Trophoblast cell (in vitro differentiated cells and primary cell): ENCODE measurements around the gene SPATC1L.

ENCODE experiments used
- DNase-seq, 2 donors: peaks; one replicate each; pipeline ENCODE4 v3.0.0-alpha.2; 2016
- H2AFZ ChIP-seq: 2 replicates; pipeline ENCODE4 v1.6.1; 2013; ENCODE audit warnings: low read length, moderate library complexity, mild to moderate bottlenecking; ENCODE audit not compliant: insufficient read depth, poor library complexity
- H2AK5ac ChIP-seq: 2 replicates; pipeline ENCODE4 v1.6.1; 2013; ENCODE audit warnings: mild to moderate bottlenecking, low read length
- H2BK120ac ChIP-seq: 2 replicates; pipeline ENCODE4 v1.6.1; 2013; ENCODE audit warnings: low read length, mild to moderate bottlenecking, moderate library complexity; ENCODE audit not compliant: insufficient read depth, poor library complexity
- H2BK12ac ChIP-seq: 2 replicates; pipeline ENCODE4 v1.6.1; 2013; ENCODE audit warnings: mild to moderate bottlenecking, low read length, moderate library complexity
- H2BK5ac ChIP-seq: 2 replicates; pipeline ENCODE4 v1.6.1; 2013; ENCODE audit warnings: low read length, low read depth, moderate library complexity, mild to moderate bottlenecking; ENCODE audit not compliant: poor library complexity
- H3K14ac ChIP-seq: 2 replicates; pipeline ENCODE4 v1.6.1; 2013; ENCODE audit warnings: mild to moderate bottlenecking, low read length
- H3K18ac ChIP-seq: 2 replicates; pipeline ENCODE4 v1.6.1; 2013; ENCODE audit warnings: mild to moderate bottlenecking, low read length
- H3K23ac ChIP-seq: 2 replicates; pipeline ENCODE4 v1.6.1; 2013; ENCODE audit warnings: low read length
- H3K27ac ChIP-seq: 2 replicates; pipeline ENCODE4 v1.5.1; 2013; ENCODE audit warnings: low read depth, mild to moderate bottlenecking, inconsistent platforms, low read length, moderate library complexity
- H3K27me3 ChIP-seq: 2 replicates; pipeline ENCODE4 v1.6.1; 2013; ENCODE audit warnings: inconsistent platforms, mild to moderate bottlenecking, low read length, moderate library complexity; ENCODE audit not compliant: insufficient read depth
- H3K36me3 ChIP-seq, 2 experiments: 1 replicate in 1 of 2; 2 replicates in 1 of 2; pipeline ENCODE4 v1.6.1; 2013; ENCODE audit warnings: low read length in 2 of 2, mild to moderate bottlenecking in 2 of 2, moderate library complexity in 1 of 2; ENCODE audit not compliant: insufficient read depth in 2 of 2, control insufficient read depth in 1 of 2
- H3K4ac ChIP-seq: 2 replicates; pipeline ENCODE4 v1.6.1; 2013; ENCODE audit warnings: low read depth, mild to moderate bottlenecking, low read length, moderate library complexity
- H3K4me1 ChIP-seq, 2 experiments: 1 replicate in 1 of 2; 2 replicates in 1 of 2; pipeline ENCODE4 v1.6.1; 2013; ENCODE audit warnings: low read length in 2 of 2, mild to moderate bottlenecking in 2 of 2, moderate library complexity in 1 of 2; ENCODE audit not compliant: insufficient read depth in 2 of 2, control insufficient read depth in 1 of 2
- H3K4me2 ChIP-seq: 2 replicates; pipeline ENCODE4 v1.6.1; 2013; ENCODE audit warnings: inconsistent platforms, mild to moderate bottlenecking, low read length, moderate library complexity
- H3K4me3 ChIP-seq: 2 replicates; pipeline ENCODE4 v1.5.1; 2013; ENCODE audit warnings: mild to moderate bottlenecking, low read depth, low read length, inconsistent platforms
- H3K79me1 ChIP-seq: one replicate; pipeline ENCODE4 v1.6.1; 2013; ENCODE audit warnings: low read length
- H3K79me2 ChIP-seq: 2 replicates; pipeline ENCODE4 v1.6.1; 2013; ENCODE audit warnings: low read length, mild to moderate bottlenecking; ENCODE audit not compliant: control insufficient read depth, insufficient read depth, poor library complexity
- H3K9ac ChIP-seq: 2 replicates; pipeline ENCODE4 v1.6.1; 2013; ENCODE audit warnings: mild to moderate bottlenecking, low read length
- H3K9me3 ChIP-seq: 2 replicates; pipeline ENCODE4 v1.6.1; 2013; ENCODE audit warnings: low read depth, mild to moderate bottlenecking, control low read depth, inconsistent platforms, low read length; ENCODE audit not compliant: insufficient read depth
- H4K12ac ChIP-seq: 2 replicates; pipeline ENCODE4 v1.6.1; 2013; ENCODE audit warnings: low read depth, mild to moderate bottlenecking, low read length, moderate library complexity
- H4K8ac ChIP-seq: 2 replicates; pipeline ENCODE4 v1.6.1; 2013; ENCODE audit warnings: low read depth, mild to moderate bottlenecking, low read length, moderate library complexity
- H4K91ac ChIP-seq: one replicate; pipeline ENCODE4 v1.6.1; 2013; ENCODE audit warnings: low read depth, mild to moderate bottlenecking, low read length, moderate library complexity
- WGBS: extraction: QIAGEN DNeasy Blood & Tissue Kit; methylation state at CpG from one replicate; pipeline ENCODE4 v1.1.7; 2013; ENCODE audit warnings: missing lambda C conversion rate; ENCODE audit not compliant: insufficient read length, insufficient coverage; ENCODE audit errors: extremely low coverage; 5-methylcytosine and 5-hydroxymethylcytosine counted together

SPATC1L gene

GRCh38 chr21:46160907-46161632 is 23.2 kb downstream of the SPATC1L start:
- Histone ChIP-seq H2BK120ac (no peak overlapping the region), H3K79me1 (no peaks in the 10 kb centered on the region), H3K14ac (no peak overlapping the region), H4K8ac (no peak overlapping the region), H3K4me3 (no peak overlapping the region), H2AFZ (no peak overlapping the region), H3K79me2 (no peaks in the 10 kb centered on the region), H3K27ac (no peak overlapping the region), H3K36me3 (peaks cover 10% of the 10 kb centered on the region in 2 experiments), H3K4me1 (peaks cover 0 to under 1% of the 10 kb centered on the region in 2 experiments), H2BK12ac (no peak overlapping the region), H3K18ac (no peak overlapping the region), H2BK5ac (no peak overlapping the region), H3K4me2 (no peak overlapping the region), H4K12ac (no peak overlapping the region), H4K91ac (no peak overlapping the region), H3K9ac (no peak overlapping the region), H3K23ac (no peak overlapping the region), H3K4ac (no peak overlapping the region), H3K9me3 (peaks cover 6% of the 10 kb centered on the region), H3K27me3 (no peaks in the 10 kb centered on the region), H2AK5ac (no peak overlapping the region)
- peak in 1 of 2 donors; percentile 8 for DNase-seq
- no CpG with 5 or more reads among the region's 72 CpGs for WGBS

GRCh38 chr21:46160657-46160906 is 23.7 kb downstream of the SPATC1L start:
- no peak overlapping the region for H3K23ac ChIP-seq
- H2AFZ ChIP-seq = no peak overlapping the region
- no peak overlapping the region for H2BK5ac ChIP-seq
- no peak overlapping the region for H3K9ac ChIP-seq
- no peaks in the 10 kb centered on the region for H3K79me2 ChIP-seq
- no peaks in the 10 kb centered on the region for H3K27me3 ChIP-seq
- H3K79me1 ChIP-seq = no peaks in the 10 kb centered on the region
- H2AK5ac ChIP-seq = no peak overlapping the region
- DNase-seq = no peak
- no peak overlapping the region for H2BK120ac ChIP-seq
- H3K4me1 ChIP-seq = peaks cover 0 to 5% of the 10 kb centered on the region in 2 experiments
- no peak overlapping the region for H3K4me2 ChIP-seq
- no peak overlapping the region for H3K27ac ChIP-seq
- H4K12ac ChIP-seq = no peak overlapping the region
- no peak overlapping the region for H3K18ac ChIP-seq
- H4K8ac ChIP-seq = no peak overlapping the region
- no peak overlapping the region for H2BK12ac ChIP-seq
- H3K14ac ChIP-seq = no peak overlapping the region
- no peak overlapping the region for H3K4ac ChIP-seq
- WGBS = no CpG with 5 or more reads among the region's 22 CpGs
- no peak overlapping the region for H3K4me3 ChIP-seq
- H3K36me3 ChIP-seq = peaks cover 10 to 12% of the 10 kb centered on the region in 2 experiments
- peaks cover 6% of the 10 kb centered on the region for H3K9me3 ChIP-seq
- no peak overlapping the region for H4K91ac ChIP-seq

- no peak overlapping the region for H2BK12ac ChIP-seq
- H3K9ac ChIP-seq = no peak overlapping the region
- peaks cover 10 to 12% of the 10 kb centered on the region in 2 experiments for H3K36me3 ChIP-seq
- H3K79me1 ChIP-seq = no peaks in the 10 kb centered on the region
- no peak overlapping the region for H2AFZ ChIP-seq
- no peak overlapping the region for H2BK120ac ChIP-seq
- WGBS = no CpG with 5 or more reads among the region's 32 CpGs
- H3K4me3 ChIP-seq = no peak overlapping the region
- H3K27me3 ChIP-seq = no peaks in the 10 kb centered on the region
- H3K4ac ChIP-seq = no peak overlapping the region
- H3K27ac ChIP-seq = no peak overlapping the region
- H4K12ac ChIP-seq = no peak overlapping the region
- DNase-seq = no peak
- H2BK5ac ChIP-seq = no peak overlapping the region
- no peak overlapping the region for H4K8ac ChIP-seq
- H3K23ac ChIP-seq = no peak overlapping the region
- no peak overlapping the region for H2AK5ac ChIP-seq
- H3K9me3 ChIP-seq = peaks cover 6% of the 10 kb centered on the region
- H3K4me1 ChIP-seq = peaks cover 0 to 7% of the 10 kb centered on the region in 2 experiments
- no peak overlapping the region for H3K18ac ChIP-seq
- no peak overlapping the region for H4K91ac ChIP-seq
- no peaks in the 10 kb centered on the region for H3K79me2 ChIP-seq
- no peak overlapping the region for H3K14ac ChIP-seq
- H3K4me2 ChIP-seq = no peak overlapping the region
Measured at GRCh38 chr21:46159841-46160656, 24.2 kb downstream of the SPATC1L start.

GRCh38 chr21:46159390-46159789 is 24.9 kb downstream of the SPATC1L start:
- peaks cover 10 to 12% of the 10 kb centered on the region in 2 experiments for H3K36me3 ChIP-seq
- H3K79me1 ChIP-seq = no peaks in the 10 kb centered on the region
- H3K18ac ChIP-seq = no peak overlapping the region
- no peak overlapping the region for H4K91ac ChIP-seq
- no peak overlapping the region for H4K12ac ChIP-seq
- peaks cover 6% of the 10 kb centered on the region for H3K9me3 ChIP-seq
- no peak overlapping the region for H2AFZ ChIP-seq
- no peak overlapping the region for H3K4me2 ChIP-seq
- no peak overlapping the region for H3K4me3 ChIP-seq
- no peak for DNase-seq
- no peak overlapping the region for H3K27ac ChIP-seq
- H3K9ac ChIP-seq = no peak overlapping the region
- H3K4me1 ChIP-seq = peaks cover 0 to 7% of the 10 kb centered on the region in 2 experiments
- H3K27me3 ChIP-seq = no peaks in the 10 kb centered on the region
- no CpG with 5 or more reads among the region's 12 CpGs for WGBS
- no peak overlapping the region for H2BK12ac ChIP-seq
- no peak overlapping the region for H2BK120ac ChIP-seq
- no peak overlapping the region for H3K23ac ChIP-seq
- H3K79me2 ChIP-seq = no peaks in the 10 kb centered on the region
- no peak overlapping the region for H2AK5ac ChIP-seq
- no peak overlapping the region for H4K8ac ChIP-seq
- no peak overlapping the region for H3K14ac ChIP-seq
- no peak overlapping the region for H3K4ac ChIP-seq
- H2BK5ac ChIP-seq = no peak overlapping the region
